ENCODE measurements around the gene TMEFF1. TPM values are rescaled to one million over a fixed set of nuclear protein-coding genes. Genes with fewer than 3 reads are reported as not detected.

Gene TMEFF1
- total RNA-seq, 6 experiments from 2014 or later, result 0.09 to 0.24 TPM; not detected in 4

GRCh38 chr9:100581081-100581480 lies 108.1 kb downstream of the TMEFF1 start:
- DNase-seq, result no peak
- WGBS (ENCODE audit: insufficient coverage, low coverage, low lambda C conversion rate, missing lambda C conversion rate), result 89% methylated on average over 7 of the region's 7 CpGs
- intact Hi-C loops (cut with DNase I), result no loop called here

GRCh38 chr9:100581661-100582060 lies 108.7 kb downstream of the TMEFF1 start:
- no peaks in the 10 kb centered on the region for H3K36me3 ChIP-seq
- no peak overlapping the region for H3K27ac ChIP-seq
- ATAC-seq (no peak), DNase-seq (no peak)
- H3K4me1 ChIP-seq, result no peaks in the 10 kb centered on the region
- H3K4me3 ChIP-seq, result no peak overlapping the region
- no peak for TF ChIP-seq POLR2A (IDR thresholded peaks at IDR 0.05)
- TF ChIP-seq CTCF (IDR thresholded peaks at IDR 0.05), result no peak
- intact Hi-C loops (cut with DNase I), result no loop called here
- no peaks in the 10 kb centered on the region for H3K27me3 ChIP-seq
- WGBS (ENCODE audit: insufficient coverage, low coverage, low lambda C conversion rate, missing lambda C conversion rate), result 76% methylated on average over 4 of the region's 4 CpGs
- no peaks in the 10 kb centered on the region for H3K9me3 ChIP-seq

More at GRCh38 chr9:100581081-100581480, 108.1 kb downstream of the TMEFF1 start:
- H3K4me3 ChIP-seq, result no peak overlapping the region
- no peak for ATAC-seq
- no peaks in the 10 kb centered on the region for H3K9me3 ChIP-seq
- H3K4me1 ChIP-seq, result no peaks in the 10 kb centered on the region
- H3K36me3 ChIP-seq, result no peaks in the 10 kb centered on the region
- no peaks in the 10 kb centered on the region for H3K27me3 ChIP-seq
- TF ChIP-seq CTCF (IDR thresholded peaks at IDR 0.05) (no peak), POLR2A (IDR thresholded peaks at IDR 0.05) (no peak)
- no peak overlapping the region for H3K27ac ChIP-seq

- no peaks in the 10 kb centered on the region for H3K9me3 ChIP-seq
- DNase-seq (no peak), ATAC-seq (no peak)
- no peak overlapping the region for H3K27ac ChIP-seq
- no peaks in the 10 kb centered on the region for H3K27me3 ChIP-seq
- no peaks in the 10 kb centered on the region for H3K36me3 ChIP-seq
- intact Hi-C loops (cut with DNase I), result no loop called here
- no peak for TF ChIP-seq POLR2A (IDR thresholded peaks at IDR 0.05)
- no peak for TF ChIP-seq CTCF (IDR thresholded peaks at IDR 0.05)
- H3K4me3 ChIP-seq, result no peak overlapping the region
- 86% methylated on average over 4 of the region's 5 CpGs for WGBS (ENCODE audit: insufficient coverage, low coverage, low lambda C conversion rate, missing lambda C conversion rate)
- H3K4me1 ChIP-seq, result no peaks in the 10 kb centered on the region
These were observed 110.3 kb downstream of the TMEFF1 start for GRCh38 chr9:100583014-100583802.

GRCh38 chr9:100584951-100585350 lies 112.0 kb downstream of the TMEFF1 start:
- no peak for ATAC-seq
- Histone ChIP-seq H3K27me3 (no peaks in the 10 kb centered on the region), H3K4me3 (no peak overlapping the region), H3K36me3 (no peaks in the 10 kb centered on the region), H3K4me1 (no peaks in the 10 kb centered on the region), H3K27ac (no peak overlapping the region), H3K9me3 (no peaks in the 10 kb centered on the region)
- intact Hi-C loops (cut with DNase I), result no loop called here
- TF ChIP-seq POLR2A (IDR thresholded peaks at IDR 0.05) (no peak), CTCF (IDR thresholded peaks at IDR 0.05) (no peak)
- no peak for DNase-seq
- 98% methylated on average over 4 of the region's 4 CpGs for WGBS (ENCODE audit: insufficient coverage, low coverage, low lambda C conversion rate, missing lambda C conversion rate)

Measured in right lobe of liver (tissue), 6 donors.